ENCODE data around the gene MST1.

MST1 gene

DNA sequence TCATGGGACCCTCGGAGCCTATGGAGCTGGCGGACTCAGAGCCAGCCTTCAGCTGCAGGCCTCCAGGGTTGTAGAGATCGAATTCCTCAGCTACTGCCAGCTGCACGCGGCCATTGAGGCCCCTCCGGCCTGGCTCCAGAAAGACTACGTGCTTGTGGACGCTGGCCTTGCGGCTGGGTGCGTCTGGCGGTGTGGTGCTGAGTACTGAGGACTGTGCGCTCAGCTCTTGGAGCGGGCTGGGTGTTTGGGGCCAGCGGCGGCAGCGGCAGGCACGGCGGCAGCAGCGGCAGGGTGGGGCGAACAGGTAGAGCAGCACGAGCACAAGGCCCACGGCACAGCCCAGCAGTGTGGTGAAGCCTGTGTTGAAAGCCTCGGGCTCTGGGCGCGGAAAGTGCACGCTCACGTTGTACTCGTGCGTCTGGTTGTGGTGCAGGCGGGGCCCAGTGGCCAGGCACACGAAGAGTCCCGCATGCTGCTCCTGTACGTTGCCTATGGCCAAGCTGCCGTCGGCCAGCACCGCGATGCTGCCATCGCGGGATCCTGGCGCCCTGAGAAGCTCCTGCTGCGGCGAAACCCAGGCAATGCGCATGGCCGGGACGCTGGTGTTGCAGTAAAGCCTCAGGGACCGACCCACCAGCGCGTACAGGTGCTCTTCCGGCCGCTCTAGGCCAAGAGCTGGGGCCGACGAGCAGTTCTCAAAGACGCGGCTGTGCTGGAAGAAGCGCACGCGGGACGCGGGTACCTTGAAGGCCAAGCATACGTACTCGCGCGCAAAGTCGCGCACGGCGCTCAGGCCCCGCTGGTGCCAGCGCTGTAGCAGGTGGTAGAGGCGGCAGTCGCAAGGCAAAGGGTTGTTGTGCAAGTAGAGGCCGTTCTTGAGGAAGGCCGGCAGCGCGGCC is 28.9 kb upstream of the MST1 start:
- DNase-seq, result no peak

DNA sequence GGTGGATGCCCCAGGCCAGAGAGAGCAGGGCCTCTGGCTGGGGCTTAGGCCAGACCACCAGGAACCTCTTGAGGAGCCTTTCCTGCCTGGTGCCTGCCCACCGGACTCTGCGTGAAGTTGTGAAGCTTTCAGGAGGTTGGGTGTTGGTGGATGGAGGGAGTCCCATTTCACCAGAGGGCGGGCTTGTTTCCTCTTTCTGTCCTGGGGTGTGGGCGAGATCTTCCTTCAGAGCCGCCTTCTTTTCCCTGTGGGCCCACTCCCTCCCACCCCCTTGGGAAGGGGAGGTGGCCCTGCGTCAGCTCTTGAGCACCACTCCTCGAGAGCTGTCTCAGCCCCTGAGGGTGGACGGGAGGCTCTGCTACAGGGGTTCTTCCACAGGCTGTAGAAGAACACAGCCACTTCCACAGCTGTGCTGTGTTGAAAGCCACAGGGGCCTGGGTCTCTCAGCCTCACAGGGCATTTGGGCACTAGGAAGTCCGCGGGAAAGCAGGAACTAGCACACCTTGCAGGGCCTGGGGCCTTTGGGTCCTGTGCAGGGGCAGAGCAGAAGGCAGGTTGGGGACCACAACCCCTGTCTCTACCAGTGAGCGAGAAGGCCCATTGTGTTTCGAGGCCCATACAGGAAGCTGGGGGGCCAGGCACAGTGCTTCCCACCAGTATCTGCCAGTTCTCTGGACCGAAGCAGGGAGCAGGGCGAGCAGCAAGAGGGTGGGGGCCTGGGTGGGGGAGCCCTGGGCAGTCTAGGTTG is 28.1 kb upstream of the MST1 start:
- DNase-seq, result no peak

DNA sequence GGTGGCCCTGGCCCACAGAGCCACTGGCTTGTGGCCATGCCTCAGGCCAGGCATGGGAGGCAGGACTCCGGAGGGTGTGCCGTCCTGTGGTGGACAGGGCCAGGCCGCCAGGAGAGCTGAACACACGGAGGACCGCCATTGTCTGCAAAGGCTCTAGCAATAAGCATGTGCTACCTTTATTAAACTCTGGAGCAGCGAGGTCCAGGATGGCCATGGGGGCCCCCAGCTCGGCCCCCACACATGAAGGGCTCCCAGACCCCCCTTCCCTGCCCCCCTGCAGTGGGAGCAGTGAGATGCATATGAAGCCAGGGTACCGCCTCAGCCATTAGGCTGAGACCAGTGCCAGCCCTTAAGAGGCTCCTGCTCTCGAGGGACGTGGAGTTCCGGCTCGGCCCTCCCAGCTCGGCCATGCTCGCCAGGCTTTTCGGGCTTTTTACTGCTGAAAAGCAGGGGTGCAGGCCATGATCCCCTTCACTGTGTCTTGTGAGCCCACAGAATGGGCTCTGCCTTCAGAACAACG is 27.5 kb upstream of the MST1 start:
- DNase-seq, result no peak

DNA sequence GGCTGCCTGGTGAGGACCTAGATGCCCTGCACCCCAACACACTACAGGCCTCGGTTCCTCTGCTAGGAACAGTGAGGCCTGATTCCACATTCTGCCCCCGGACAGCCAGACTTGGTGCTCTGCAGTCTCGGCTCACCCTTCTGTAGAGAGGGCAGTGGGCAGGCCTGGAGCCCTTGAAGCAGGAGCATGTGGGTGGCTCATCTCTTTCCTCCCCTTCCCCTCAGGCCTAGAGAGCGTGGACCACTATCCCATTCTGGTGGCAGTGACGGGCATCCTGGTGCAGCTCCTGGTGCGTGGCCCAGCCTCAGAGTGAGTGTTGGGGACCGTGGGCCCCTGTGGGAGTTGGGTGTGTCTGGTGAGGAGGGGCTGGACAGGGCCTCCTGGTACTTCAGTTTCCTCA is 26.9 kb upstream of the MST1 start:
- no peak for DNase-seq

DNA sequence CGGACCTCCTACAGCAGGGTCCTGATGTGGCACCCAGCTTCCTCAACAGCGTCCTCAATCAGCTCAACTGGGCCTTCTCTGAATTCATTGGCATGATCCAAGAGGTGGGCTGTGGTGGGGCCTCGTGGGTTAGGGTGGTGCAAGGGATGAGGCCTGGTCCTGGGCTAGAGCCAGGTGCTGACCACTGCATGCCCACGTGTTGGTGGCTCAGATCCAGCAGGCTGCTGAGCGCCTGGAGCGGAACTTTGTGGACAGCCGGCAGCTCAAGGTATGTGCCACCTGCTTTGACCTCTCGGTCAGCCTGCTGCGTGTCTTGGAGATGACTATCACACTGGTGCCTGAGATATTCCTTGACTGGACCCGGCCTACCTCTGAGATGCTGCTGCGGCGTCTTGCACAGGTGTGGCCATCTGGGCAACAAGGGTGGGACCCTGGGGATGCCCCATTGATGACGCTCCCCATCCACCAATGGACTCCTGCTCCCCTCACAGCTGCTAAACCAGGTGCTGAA is 26.4 kb upstream of the MST1 start:
- DNase-seq, result no peak

DNA sequence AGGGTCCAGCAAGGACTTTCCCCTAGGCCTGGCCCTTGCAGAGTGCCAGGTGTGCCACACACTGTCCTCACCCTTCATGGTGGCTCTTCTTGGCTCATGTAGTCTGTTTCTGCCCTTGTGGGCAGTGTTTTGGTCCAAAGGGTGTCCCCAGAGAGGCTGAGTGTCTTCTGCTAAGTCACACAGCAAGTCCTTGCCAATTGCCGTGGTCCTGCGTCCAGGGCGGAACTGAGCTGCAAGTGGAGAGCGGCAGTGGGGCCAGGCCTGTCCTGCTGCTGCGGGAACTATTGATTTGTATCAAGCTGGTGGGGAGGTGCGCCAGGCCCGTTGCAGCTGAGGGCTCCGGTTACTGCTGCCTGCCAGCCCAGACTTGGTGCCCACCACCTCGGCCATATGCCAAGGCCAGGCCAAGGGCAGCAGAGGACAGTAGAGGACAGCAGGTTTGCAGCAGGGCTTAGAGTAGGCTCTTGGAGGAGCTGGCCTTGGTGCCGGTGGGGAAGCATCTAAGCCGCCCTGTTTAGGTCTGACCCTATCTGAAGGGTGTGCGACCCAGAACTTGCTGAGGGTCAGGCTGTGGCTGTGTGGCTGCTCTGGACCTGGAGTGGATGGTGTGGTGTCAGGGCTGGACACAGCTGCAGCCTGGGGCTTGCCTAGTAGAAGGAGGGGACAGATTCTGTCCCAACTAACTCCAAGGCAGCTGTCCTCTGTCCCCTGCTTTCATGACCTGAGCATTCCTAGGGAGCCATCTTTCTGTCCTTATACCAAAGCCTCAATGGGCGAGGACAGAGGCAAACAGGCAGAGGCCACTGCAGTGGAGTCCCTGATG is 25.7 kb upstream of the MST1 start:
- DNase-seq, result no peak

DNA sequence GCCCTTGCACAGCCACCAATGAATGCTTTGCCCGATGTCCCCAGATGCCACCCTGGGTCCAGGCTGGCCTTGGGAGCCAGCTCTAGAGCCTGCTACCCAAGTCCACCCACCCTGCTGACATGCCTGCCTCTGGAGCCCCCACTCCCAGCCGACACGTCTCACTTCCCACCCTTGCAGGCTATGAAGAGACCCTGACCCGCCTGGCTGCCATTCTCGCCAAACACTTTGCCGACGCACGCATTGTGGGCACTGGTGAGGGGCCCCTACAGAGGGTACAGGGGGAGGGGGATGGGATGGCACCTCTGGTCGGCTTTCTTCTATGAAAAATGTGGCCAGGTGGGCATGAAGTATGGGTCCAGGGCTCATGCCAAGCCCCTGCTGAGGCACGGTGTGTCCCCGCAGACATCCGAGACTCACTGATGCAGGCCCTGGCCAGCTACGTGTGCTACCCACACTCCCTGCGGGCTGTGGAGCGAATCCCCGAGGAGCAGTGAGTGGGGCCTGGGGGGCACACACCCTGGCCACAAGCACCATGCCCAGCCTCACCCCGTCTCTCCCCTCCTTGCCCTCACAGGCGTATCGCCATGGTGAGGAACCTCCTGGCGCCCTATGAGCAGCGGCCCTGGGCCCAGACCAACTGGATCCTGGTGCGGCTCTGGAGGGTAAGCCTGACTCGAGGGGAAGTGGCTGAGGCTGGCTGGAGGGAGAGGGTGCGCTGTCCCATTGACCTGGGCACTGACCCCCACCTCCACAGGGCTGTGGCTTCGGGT is 24.2 kb upstream of the MST1 start:
- no peak for DNase-seq

DNA sequence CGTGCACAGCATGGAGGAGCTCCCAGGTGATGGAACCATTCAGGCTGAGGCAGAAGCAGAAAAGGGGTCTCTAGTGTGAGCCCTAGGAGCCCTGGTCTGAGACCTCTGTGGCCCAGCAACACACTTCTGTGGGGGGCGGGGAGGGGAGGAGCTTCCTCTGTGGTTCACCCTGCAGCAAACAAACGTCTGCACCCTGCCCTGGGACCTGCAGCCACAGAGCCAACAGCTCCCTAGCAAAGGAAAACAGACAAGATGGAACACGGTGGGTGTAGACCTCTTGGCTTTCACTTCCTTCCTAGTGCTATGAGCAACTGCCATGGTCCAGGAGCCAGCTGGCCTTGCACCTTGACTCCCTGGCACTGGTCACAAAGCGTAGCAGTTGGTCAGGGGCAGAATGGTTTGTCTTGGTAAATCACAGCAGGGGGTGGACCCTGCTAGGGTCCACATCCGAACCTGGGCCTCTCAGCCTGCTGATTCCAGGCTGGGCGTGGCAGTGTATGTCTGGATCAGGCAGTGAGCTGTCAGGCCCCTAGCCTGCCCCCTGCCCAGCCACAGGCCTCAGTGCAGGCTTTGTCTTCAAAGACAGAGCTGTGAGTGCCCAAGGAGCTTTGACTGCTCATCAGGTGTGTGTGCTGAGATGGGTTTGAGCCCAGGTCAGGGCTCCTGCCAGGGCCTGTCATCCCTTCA is 23.5 kb upstream of the MST1 start:
- DNase-seq, result no peak

DNA sequence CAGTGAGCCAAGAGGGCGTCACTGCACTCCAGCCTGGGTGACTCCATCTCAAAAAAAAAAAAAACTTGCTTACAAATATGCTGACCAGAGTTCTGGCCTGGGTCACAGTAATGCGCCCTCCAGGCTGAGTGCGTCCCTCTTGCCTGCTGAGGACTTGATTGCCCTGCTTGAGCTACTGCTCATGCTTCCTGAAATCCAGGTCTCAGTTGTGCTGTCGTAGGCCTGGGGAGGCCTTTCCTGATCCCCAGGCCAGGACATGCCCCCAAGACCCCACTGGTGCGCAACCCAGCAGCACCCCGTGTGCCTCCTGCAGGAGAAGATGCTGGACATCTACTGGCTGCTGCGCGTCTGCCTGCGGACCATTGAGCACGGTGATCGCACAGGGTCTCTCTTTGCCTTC is 22.9 kb upstream of the MST1 start:
- DNase-seq, result no peak

DNA sequence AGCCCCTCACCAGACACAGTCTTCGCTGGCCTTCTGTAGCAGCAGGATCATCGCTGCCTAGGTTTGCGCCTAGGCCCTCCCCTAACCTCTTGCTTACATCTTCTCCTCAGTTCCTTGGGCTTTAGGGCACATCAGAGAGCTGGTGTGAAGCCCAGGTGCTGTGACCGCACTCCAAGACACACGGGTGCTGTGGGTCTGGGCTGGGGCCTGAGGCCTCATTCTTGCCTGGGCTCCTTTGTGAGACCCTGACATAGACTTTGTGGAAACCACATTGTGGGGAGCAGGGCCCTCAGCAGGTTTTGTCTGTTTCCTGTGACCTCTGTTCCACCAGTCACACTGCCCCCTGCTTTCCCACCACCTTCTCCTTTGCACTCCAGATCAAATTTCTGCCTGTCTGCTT is 22.2 kb upstream of the MST1 start:
- DNase-seq, result no peak

DNA sequence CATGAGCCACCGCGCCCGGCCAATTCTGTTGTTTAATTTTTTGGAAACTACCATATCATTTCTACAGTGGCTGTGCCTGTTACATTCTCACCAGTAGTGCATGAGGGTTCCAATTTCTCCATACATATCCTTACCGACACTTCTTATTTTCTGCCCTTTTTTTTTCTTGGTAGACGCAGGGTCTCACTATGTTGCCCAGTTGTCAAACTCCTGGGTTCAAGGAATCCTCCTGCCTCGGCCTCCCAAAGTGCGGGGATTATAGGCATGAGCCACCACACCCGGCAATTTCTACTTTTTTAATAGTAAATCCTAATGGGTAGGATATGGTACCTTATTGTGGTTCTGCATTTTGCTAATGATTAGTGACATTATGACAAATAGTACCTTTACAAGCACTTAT is 20.6 kb upstream of the MST1 start:
- no peak for DNase-seq

DNA sequence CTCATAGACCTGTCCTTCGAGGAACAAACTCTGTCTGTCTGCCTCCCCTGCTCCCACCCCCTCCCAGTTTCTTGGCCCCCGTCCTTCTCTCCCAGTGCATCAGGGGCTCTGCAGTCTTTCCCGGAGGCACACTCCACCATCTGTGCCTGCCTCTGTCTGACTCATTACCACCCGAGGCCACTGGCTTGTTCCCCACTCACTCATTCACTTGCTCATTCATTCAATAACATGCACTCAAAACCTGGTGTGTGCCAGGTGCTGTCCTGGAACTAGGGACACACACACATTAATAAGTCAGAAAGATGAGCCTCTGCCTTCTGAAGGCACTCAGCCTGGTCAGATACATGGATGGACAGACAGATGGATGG is 17.8 kb upstream of the MST1 start:
- DNase-seq, result no peak

DNA sequence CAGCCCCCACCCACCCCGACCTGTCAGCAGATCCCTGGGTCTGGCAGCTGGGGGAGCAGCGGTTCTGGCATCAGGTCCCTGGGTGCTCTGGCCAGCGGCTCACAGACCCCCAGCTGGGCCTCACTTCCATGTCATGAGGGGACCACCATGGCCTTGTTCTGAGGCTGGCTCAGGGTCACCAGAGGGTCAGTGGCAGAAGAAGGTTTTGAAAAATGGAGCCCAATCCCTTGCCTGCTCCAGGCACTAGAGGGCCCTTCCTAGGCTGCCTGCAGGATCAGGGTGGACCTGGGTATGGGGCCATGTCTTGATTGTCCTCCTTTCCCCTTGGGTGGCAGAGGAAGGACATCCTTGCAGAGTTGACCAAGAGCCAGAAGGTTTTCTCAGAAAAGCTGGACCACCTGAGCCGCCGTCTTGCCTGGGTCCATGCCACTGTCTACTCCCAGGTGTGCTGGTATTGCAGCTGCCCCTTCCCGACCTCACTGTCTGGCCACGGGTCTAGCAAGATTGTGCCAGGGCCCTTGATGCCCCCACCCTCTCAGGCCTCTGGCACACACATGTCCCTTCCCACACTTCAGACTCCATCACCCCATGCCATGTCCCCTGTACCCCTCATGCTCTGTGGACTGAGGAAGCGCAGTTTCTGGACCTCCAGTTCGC is 17.3 kb upstream of the MST1 start:
- DNase-seq, result no peak

DNA sequence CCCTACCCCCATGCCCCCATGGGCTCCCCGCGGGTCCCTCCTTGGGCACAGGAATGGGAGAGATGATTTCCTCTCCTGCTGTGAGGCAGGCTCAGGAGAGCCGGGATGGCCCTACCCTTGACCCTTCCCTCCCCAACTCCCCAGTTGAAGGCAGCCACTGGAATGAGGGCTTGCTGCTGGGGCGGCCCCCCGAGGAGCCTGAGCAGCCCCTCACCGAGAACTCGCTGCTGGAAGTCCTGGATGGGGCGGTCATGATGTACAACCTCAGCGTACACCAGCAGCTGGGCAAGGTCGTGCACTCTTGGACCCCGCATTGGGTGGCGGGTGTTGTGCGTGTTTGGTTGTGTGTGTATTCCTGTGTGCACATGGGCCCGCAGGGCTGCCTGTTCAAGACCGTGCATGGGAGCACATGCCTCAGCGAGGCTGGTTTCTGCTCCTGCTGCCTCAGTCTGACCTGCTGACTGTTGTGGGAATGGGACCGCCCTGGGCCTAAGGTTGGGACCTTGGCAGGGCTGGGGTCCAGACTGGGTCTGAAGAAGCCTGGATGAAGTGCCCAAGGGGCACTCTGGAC is 16.2 kb upstream of the MST1 start:
- no peak for DNase-seq

DNA sequence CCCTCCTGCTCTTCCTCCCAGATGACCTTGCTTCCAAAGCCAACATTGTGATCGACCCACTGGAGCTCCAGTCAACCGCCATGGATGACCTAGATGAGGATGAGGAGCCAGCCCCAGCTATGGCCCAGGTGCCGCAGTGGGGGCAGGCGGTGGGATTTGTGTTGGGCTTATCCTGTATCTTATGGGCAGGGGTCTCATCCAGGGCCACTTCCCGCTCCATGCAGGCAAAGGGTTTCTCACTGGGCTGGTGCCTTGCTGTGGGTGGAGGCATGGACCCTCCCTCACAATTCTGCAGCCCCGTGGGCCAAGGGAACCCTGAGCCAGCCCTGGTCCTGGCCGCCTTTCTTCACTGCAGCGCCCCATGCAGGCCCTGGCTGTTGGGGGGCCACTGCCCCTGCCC is 15.4 kb upstream of the MST1 start:
- DNase-seq, result no peak

DNA sequence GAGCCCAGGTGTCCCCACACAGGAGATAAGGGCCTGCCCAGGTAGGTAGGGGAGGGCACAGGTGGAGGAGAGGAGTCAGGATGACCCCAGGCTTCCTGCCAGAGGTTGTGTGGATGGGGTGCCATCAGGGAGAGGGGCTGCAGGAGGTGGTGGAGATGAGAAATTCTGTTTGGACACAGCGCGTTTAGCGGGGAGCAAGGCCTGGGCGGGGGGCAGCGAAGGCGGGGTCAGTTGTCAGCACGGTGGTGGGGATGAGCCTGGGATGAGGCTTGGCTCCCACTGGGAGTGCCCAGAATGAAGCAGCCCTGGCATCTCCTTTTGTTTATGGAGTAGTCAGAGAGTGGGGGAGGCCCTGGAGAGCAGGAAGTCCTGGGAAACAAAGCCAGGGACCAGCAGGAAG is 14.7 kb upstream of the MST1 start:
- no peak for DNase-seq

DNA sequence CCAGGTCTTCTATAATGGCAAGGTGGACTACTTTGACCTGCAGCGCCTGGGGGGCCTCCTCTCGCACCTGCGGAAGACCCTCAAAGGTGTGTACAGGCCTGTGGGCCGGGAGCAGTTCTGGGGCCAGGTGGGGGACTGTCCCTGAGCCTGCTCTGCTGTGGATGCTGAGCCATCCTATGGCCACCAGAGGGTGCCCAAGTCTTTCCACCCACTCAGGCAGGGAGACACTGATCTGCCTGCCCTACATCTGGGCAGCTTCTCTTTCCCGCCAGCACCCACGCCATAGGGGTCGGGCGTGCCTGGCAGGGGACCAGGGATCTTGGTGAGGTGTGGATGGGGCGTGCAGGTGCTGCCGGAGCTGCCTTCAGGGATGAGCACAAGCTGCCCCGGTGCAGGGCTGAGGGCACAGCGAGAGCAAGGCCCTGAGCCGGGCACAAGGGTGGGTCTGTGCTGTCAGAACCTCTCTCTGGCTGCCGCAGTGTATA is 14.2 kb upstream of the MST1 start:
- DNase-seq, result peak; percentile 44 to 52

DNA sequence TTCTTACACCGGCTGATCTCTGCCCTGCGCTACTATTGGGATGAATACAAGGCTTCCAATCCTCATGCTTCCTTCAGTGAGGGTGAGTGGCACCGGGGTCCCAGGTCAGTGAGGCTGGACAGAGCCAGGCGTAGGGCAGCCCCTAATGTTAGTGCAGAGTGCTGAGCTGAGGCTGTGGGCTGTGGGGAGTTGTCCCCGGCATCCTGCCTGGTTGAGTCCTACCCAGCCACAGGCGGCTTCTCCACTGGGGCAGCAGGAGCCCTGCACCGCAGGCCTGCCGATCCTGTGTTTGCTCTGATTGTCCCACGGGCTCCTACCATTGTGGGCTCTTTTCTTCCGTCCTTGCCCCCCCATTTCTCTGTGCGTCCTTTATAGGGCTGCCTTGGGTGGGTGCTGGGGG is 13.4 kb upstream of the MST1 start:
- DNase-seq, result no peak

DNA sequence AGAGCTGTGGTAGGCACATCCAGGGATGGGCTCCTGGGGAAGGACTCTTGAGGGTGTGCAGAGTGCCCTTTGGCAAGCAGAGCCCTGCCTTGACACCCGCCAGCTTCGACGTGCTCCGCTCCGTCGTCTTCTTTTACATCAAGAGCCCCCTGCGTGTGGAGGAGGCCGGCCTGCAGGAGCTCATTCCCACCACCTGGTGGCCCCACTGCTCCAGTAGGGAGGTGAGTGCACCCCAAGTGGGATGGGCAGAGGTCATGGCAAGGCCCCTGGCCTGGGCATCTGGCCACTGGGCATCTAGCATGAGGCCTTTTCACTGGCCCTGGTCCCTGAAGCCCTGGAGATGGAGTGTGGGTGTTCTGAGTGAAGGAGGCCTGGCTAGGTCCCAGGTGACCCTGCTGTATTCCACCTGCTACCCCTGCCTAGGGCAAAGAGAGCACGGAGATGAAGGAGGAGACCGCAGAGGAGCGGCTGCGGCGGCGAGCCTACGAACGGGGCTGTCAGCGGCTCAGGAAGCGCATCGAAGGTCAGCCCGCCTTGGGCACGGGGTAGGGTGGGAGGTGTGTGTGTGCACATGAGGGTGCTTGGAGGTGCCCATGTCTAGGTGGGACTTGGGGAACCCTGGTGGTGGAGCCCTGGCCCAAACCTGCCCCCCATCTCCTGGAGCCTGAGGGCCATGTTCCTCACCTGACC is 12.3 kb upstream of the MST1 start:
- DNase-seq, result peak in 1 of 2 experiments; percentile 16
